ENCODE data around the gene PLA2G4A.
A peak's percentile ranks its signal among the peaks of the same experiment; 100 is the strongest.

The PLA2G4A gene

GRCh38 chr1:186966456-186966855 lies 137.7 kb downstream of the PLA2G4A start:
- in situ Hi-C loops (cut with HindIII; ENCODE audit: low sequenced_read_pairs): no loop called here
- TF ChIP-seq CTCF (IDR thresholded peaks at IDR 0.05; ENCODE audit: low read depth, low read length): no peak
- DNase-seq (ENCODE audit: low read depth, low spot score): no peak
- no peak overlapping the region for H3K4me3 ChIP-seq (ENCODE audit: low read depth, low read length)

DNA sequence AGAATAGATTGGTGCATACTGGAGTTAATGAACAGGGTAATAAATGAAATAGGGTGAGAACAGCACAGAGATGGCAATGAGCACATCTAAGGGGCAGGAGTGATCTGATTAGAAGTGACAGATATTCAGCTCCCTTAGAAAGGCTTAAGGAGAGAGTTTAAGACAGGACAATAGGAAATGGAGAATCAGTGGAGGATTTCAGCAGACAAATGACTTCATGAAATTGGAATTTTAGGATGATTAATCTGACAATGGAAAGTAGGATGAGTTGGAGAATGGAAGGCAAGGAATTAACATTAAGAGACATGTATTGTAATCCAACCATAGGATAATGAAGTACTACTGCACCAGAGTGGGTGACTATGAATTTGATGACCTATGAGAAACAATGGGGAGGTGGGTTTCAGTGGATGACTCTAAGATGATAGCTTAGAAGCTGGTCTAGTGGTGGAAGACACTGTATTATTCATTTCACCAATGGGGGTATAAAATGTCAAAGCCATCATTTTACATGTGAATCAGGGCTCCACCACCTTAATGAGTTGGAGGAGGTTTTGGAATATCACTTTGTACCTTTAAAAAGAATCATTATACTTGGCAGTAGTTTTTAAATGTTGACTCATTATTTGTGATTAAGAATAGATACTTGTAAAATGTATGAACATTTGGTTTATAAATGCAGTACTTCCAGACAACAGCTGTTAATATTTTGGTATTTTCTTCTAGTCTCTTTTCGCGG lies 139.1 kb downstream of the PLA2G4A start:
- H3K4me3 ChIP-seq (ENCODE audit: low read depth, low read length): no peak overlapping the region
- in situ Hi-C loops (cut with HindIII; ENCODE audit: low sequenced_read_pairs): no loop called here
- DNase-seq (ENCODE audit: low read depth, low spot score): peak; percentile 24
- no peak for TF ChIP-seq CTCF (IDR thresholded peaks at IDR 0.05; ENCODE audit: low read depth, low read length)

GRCh38 chr1:186974774-186975181 lies 146.0 kb downstream of the PLA2G4A start:
- in situ Hi-C loops (cut with HindIII; ENCODE audit: low sequenced_read_pairs): no loop called here
- H3K4me3 ChIP-seq (ENCODE audit: low read depth, low read length): no peak overlapping the region
- peak; percentile 90 for DNase-seq (ENCODE audit: low read depth, low spot score)
- no peak for TF ChIP-seq CTCF (IDR thresholded peaks at IDR 0.05; ENCODE audit: low read depth, low read length)

GRCh38 chr1:186975220-186975619 lies 146.5 kb downstream of the PLA2G4A start:
- H3K4me3 ChIP-seq (ENCODE audit: low read depth, low read length): no peak overlapping the region
- TF ChIP-seq CTCF (IDR thresholded peaks at IDR 0.05; ENCODE audit: low read depth, low read length): no peak
- DNase-seq (ENCODE audit: low read depth, low spot score): no peak
- in situ Hi-C loops (cut with HindIII; ENCODE audit: low sequenced_read_pairs): no loop called here

DNA sequence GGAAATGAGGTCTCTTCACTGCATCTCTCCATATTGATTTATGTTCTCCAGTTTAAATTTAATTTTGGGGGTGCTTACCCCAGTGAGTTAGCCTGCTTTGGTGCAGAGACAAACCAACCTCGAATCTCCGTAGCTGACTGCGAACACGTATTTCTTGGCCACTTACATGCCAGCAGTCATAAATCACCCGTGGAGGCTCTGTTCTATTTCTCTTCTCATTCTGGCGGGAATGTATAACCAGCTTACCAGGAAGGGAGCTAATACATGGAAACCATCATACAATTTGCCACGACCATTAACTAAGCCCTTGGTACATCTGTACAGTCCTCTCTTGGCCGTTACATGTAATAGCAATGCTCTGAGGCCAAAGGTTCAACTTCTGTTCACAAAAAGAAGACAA lies 148.0 kb downstream of the PLA2G4A start:
- DNase-seq (ENCODE audit: low read depth, low spot score): no peak
- no peak overlapping the region for H3K4me3 ChIP-seq (ENCODE audit: low read depth, low read length)
- in situ Hi-C loops (cut with HindIII; ENCODE audit: low sequenced_read_pairs): no loop called here
- TF ChIP-seq CTCF (IDR thresholded peaks at IDR 0.05; ENCODE audit: low read depth, low read length): no peak

GRCh38 chr1:186977266-186977957 lies 148.7 kb downstream of the PLA2G4A start:
- in situ Hi-C loops (cut with HindIII; ENCODE audit: low sequenced_read_pairs): no loop called here
- DNase-seq (ENCODE audit: low read depth, low spot score): peak; percentile 30
- H3K4me3 ChIP-seq (ENCODE audit: low read depth, low read length): no peak overlapping the region
- no peak for TF ChIP-seq CTCF (IDR thresholded peaks at IDR 0.05; ENCODE audit: low read depth, low read length)

All from astrocyte of the spinal cord (primary cell).